ENCODE measurements around the gene GNAZ.
A peak's percentile ranks its signal among the peaks of the same experiment; 100 is the strongest.

Gene GNAZ

DNA sequence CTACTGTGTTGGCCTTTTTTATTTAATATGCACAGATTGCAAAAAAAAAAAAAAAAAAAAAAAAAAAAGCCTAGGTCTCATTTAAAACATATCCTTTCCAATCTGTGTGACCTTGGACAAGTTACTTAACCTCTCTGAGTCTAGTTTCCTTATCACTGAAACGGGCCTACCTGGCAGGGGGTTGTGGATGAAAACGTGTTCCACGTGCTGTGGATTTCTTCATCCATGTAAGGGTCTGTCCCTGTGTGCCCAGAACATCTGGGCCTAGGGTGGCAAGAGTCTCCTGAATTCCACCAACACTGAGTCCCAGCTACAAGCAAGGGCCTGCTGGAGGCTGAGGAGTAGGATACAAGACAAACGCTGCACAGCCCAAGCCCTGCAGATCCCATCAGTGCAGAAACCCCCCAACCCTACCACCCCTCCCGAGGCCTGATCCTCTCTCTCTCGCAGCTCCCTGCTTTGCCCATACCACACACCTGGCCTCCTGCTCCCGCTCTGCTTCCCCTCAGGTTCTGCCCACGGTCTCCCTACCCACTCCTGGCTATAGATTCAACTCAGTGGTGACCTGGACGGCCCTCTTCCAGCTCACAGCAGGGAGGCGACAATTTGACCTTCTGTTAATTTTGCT lies 4.7 kb upstream of the GNAZ start:
- no peak for DNase-seq

DNA sequence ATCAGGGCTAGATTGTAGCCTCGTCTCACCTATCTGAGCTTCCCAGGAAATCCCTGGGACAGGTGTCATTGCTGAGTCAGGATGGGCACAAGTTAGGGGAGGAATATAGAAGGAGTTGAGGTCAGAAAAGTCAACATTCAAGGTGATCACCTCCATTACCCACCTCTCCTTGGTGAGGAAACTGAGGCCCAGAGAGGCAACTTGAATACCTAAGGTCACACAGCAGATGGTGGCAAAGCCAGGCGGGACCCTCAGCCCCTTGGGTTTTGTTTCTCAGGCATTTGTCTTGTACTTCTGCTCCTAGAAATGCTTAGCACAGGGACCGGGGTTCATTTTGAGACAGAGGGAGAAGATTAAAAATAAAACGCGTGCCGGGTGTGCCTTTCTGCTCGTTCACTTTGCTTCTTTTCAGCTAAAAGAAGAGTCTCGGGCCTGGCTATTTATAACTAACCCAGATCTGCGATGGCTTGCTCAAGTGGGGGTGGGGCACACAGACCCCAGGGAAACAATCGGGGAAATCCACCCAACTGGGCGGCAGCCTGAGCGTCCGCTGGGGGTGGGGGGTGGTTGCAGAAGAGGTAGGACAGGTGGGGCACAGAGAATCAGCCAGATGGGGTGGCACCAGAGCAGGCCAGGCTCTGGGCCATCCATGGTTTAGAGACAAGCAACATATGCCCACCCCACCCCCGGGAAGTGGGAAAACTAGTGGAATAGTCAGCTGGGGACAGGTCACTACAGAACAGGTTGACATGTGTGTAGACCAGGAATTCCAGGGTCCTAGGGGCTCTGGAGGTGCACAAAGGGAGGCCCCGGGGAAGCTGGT lies 3.9 kb upstream of the GNAZ start:
- no peak for DNase-seq

DNA sequence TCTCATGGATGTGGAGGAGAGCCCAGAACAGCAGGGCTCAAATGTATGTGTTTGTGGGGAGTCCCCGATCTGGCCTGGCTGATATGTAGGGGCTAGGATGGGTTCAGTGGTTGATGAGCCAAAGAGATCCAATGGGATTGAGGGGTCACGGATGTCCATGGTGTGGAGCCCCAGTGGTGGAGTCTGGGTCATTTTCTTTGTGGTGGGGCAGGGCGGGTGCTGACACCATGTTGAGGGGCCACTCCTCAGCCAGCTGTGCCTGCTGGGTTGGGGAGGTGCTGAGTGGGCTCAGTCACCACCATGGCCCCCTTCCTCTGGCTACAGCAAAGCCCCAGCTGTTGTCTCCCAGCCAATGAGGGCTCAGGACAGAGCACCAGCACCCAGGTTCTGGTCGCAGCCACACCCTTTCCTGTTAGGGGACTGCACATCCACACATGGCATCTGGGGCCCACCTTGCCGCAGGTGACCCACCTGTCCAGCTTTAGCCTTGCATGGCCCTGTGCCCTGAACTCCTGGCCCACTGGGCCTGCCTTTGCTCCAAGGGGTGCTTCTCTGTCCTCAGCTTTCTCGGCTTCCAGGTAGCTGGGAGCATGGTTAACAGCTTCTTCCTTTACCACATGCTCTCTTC lies 3.2 kb upstream of the GNAZ start:
- DNase-seq: no peak

DNA sequence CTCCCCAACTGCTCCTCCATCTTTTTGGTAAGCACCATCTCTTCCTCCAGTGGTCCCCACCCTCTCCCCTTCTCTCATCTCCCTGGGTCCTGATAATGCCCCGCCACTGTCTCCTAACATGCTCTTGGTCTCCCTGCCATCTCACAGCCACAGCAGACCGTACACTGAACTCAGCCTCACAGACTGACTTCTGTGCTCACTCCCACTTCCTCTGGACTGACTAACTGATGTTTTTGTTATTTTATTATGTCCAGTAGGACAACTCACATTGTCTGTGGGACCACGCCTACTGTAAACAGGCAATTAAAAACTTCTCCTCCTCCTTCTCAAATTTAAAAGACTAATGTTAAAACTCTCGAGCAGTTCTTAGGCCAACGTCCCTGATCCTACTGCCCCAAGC lies 2.6 kb upstream of the GNAZ start:
- no peak for DNase-seq

DNA sequence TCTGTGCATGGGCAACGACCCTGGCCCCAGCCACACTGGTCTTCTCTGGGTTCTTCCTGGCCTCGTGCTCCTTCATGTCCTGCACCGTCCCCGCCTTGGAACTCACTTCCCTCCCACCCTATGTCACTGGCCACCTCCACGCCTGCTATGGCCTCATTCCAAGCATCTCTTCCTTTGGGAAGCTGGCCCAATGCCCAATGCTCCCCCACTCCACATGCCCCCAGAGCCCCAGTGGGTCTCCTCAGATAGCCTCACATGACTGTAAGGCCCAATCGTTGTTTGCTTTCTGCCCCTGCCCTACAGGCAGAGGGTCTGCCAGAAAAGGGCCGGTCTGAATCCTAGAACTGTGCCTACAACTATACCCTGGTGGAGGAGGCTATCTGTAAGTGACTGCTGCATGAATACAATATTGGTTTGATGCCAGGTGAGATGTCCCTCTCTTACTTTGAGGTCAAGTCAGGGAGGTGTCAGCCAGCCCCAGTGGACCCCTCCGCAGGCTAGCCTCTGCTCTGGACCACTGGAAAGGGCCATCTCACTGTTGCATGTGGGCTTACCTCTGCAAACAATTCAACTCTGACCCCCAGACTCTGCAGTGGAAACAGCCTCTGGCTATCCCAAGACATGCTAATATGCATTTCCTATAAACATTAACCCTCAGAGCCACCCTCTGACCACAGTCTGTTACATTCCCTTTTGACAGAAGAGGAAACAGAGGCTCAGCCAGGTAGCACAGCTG lies 2.1 kb upstream of the GNAZ start:
- DNase-seq: no peak

DNA sequence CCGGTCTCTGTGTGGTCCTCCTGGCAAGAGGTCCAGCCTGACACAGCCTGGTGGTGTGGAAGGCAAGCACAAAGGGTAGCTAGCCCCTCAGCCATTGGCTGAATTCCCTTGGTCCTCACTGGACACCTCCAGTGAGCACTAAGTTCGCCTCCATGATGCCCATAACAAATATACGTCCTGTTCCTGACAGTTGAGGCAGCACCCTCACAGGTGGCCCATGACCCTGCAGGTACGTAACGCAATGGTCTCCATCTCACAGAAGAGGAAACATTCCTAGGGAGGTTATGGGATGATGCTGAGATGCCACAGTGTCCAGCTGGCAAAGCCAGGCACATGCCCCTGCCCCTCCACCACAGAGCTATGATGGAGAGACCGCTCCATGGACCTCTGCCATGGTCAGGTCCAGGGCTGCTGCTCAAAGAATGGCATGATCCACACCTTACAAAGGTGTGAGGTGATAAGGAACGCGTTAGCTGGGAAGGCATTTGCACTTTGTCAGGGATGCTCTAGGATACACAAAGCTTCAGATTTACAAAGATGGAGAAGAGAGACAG lies 1.4 kb upstream of the GNAZ start:
- no peak for DNase-seq

DNA sequence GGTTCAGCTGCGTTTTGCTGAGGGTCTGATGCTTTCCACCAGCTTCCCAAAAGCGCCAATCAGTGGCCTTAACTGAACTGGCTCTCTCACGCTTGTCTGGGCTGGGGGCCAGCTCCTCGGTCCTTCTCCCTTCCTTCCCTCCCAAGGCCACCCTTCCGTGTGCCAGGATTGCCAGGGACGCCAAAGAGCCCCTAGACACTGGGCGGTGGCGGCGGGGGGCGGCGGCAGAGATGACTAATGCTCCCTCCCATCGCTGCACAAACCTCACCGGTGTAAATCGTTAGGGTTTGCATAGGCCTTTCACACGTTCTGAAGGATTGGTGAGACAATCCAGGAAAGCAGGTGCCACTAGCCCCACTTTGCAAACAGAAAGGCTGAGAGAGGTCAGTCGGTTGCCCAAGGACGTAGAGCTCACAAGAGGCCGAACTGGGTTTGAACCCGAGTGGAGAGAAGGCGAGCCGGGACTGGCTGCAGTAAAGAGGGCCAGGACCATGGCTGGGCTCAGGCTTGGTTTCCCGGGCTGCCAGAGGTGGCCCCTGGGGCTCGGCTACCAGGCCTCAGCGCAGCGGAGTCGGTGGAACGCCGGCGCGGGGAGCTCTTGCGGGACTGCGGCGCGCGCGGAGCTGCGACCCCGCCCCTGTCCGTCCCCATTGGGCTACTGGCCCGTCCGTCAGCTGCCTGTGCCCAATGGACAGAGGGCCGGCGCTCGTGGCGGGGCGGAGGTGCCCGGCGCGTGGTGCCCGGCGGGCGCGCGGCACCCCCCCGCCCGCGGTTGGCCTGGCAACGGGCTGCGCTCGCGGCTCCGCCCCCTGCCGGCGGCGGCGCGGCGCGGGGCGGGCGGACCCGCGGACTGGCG lies 589 bp upstream of the GNAZ start:
- DNase-seq: peak; percentile 84

DNA sequence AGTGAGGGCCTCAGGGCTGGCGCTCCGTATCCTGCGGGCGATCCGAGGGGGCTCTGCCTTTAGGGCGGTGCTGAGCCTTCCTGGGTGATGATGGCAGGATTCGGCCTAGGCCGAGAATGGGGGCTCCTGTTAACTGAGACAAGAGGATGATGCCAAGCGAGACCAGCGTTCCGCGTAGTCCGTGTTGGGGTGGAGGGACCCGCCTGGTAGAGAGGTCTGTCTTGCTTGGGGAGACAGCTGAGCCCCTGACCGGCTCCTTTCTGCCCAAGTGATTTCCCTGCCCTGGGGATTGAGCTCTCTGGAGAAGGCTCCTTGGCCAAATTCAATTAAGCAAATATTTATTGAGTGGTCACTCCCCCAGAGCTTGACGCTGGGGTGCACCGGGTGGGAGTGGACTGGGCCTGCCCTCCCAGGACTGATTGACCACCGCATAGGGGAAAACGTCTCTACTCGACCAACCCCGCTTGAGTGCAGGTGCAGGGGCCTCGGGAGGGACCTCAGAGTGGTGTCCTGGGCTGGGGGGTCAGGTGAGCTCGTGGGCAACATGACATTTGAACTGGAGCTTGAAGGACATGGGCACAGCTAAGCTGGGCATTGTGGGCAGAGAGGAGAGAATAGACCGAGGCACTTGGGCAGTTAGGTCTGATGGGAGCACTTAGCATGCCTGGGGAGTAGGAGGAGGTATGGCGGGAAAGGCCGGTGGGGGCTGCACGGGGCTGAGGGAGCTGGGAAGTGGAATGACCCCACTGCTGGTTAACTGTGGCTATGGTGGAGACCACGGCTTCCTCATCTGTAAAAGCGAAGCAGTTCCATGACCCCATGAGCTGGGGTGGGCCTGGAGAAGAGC lies 1.1 kb downstream of the GNAZ start:
- no peak for DNase-seq

DNA sequence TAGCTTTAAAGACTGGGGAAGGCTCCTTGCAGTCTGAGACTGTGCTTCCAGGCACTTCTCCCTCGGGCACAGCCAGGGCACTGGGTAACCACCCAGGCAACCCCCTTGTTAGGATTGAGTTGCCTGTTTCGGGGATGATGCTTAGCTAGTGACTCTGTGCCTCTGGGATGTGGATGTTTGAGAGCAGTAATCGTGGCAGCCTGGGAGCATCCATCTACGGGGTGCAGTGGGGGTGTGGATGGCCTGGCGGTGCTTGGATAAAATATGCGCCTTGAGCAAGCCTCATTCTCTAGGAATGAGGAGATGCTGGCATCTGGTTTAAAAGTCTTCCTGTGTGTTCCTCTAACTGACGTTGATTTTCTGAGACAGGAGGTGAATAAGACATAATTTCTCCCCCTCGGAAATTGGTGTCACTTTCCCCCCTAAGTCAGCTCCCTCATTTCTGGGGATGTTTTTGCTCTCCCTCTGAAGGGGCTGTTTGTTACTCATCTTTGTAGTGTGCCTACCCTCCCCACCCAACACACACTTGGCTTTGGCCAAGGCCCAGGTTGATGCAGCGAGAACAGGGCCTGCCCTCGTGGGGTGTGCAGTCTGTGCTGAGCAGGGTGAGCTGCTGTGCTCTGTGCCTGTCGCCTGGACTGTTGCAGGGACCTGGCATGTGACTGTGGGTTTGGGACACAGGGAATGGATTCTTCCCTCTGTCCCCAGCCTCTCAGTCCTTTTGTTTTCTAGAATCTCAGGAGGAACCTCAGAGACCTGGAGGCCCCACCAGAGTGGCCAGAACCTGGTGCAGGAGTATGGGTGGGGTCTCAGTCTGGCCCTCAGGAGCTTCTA lies 2.0 kb downstream of the GNAZ start:
- no peak for DNase-seq

DNA sequence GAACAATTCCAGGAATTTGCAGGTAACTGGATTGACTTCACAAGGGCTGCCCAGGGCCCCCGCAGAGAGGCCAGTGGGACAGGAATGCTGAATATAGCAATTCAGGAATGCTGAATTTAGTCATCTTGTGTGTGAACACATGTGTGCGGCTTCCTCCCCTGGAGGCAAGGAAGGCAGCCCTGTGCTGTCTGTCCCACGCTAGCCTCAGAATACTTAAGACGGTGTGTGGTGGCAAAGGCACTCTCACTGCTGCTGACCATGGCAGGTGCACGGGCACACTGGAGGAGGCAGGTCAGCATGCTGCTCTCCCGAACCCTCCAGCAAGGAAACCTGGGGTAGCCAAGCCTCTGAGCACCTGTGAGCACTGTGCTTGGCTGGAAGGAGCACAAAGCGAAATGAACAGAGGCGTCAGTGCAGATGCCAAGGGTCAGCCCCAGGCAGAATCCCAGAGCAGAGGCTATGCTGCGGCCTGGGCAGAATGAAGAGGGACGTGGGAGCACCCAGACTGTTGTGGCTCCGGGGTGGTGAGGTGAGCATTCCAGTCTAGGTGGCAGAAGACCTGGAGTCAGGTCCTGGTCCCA lies 2.7 kb downstream of the GNAZ start:
- no peak for DNase-seq

DNA sequence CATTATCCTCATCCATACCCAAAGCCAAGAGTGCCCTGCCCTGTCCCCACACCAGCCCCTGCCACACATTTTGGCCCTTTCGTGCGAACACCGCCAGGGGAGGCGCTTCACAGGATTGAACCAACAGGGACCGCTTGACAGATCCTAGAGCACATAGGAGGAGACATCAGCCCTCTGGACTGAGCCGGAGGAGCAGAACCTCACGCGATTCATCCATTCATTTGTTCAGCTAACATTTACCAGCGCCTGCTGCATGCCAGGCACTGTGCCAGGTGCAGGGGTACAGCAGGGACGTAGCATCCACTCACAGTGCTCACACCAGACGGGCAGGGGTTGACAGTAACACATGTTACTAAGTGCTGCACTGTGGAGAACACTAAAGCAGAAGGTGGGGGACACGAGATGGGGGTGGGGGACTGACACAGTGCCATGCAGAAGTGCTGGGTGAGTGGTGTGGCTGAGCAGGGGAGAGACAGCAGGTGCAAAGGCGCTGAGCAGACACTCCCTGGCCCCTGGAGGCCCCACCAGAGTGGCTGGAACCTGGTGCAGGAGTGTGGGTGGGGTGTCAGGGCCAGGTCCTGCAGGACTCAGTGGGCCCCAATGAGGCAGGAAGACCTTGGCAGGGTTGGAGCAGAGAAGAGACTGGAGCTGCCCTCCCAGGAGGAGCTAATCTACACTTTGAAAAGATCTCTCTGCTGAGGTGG lies 3.4 kb downstream of the GNAZ start:
- DNase-seq: no peak

DNA sequence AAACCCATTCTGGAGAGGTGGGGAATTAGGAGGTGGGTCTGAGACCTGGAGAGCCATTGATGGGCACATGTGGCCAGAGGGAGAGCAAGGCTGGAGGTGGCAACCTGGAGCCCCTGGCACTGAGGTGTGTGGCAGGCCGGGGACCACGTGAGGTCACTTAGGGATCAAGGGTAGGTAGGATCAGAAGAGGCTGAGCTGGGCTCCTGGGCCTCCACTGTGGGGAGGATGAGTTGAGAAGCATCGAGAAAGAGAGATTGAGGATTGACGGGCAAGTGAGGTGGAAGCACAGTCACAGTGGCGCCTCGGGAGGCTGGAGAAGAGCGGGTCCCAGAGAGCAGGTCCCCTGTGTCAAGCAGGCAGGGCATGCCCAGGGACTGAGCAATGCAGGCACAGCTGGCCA lies 4.1 kb downstream of the GNAZ start:
- DNase-seq: no peak

DNA sequence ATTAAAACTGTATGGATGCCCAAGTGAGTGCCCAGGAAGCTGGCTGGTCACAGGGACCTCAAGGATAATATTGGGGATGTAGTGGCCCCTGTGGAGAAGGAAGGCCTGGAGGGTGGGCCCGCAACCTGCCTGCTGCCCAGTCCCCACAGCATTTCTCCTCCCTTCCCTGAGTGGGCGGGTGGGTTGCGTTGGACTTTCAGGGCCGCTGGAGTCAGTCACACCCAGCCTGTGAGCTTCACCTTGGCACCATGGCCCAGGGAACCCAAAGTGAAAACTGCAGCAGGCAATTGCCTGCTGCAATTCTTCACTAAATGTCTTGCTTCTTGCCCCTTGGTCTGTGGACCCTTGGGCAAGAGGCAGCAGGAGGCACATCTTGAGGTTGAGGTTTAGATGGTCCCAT lies 4.7 kb downstream of the GNAZ start:
- no peak for DNase-seq

DNA sequence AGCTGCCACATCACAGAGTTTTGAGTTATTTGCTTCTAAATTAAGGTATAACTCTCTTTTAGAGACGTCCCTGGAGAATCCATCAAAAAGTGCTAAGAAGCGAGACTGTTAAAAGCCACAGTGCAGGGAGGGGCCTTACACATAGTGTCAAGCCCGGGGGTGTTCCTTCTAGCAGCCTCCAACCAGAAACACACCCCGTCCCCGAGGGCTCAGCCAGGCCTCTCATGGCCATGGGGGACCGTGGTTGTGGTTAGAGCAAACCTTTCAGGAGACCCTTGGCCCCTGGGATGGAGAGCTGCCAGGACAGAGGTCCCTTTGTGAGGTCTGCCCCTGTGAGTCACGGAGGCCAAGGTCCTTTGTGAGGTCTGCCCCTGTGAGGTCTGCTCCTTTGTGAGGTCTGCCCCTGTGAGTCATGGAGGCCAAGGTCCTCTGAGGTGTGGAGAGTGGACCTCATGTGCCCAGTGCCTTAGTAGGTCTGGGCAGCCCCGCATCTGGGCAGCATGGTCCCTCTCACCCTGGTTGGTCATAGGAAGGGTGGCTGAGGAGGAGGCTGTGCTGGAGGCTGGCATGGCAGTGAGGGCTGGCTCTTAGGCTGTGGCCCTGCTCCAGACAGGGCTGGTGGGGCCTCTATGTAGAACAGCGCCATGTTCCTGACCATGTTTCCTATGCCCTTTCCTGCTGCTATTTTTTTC lies 5.4 kb downstream of the GNAZ start:
- DNase-seq: no peak

DNA sequence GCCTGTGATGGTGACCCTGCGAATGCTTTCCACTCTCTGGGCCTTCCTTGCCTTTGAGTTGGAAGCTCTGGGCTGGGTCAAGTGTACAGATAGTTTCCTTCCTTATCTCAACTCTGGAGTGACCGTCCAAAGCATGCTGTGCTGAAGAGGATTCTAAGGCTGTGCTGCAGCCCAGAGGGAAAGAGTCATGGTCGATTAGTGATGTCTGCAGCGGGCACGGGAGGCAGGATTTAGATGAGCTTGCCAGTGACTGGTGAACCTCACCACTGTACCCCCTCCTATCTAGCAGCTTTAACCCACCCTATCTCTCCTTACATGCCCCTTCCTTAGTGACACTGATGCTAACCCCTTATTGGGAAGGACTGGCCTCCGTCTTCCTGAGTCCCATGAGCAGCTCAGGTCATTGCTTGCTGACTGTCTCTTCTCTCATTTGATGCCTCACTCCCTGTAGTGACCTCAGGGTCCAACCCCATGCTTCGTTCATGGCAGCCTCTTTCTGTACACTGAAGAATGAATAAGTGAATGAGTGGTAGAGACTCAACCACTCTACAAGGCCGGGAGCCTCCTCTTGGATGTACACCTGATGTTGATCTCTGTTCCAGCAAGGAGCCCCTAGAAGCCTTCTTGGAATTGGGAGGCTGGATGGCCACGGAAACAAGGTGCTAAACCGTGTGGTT lies 6.7 kb downstream of the GNAZ start:
- no peak for DNase-seq

DNA sequence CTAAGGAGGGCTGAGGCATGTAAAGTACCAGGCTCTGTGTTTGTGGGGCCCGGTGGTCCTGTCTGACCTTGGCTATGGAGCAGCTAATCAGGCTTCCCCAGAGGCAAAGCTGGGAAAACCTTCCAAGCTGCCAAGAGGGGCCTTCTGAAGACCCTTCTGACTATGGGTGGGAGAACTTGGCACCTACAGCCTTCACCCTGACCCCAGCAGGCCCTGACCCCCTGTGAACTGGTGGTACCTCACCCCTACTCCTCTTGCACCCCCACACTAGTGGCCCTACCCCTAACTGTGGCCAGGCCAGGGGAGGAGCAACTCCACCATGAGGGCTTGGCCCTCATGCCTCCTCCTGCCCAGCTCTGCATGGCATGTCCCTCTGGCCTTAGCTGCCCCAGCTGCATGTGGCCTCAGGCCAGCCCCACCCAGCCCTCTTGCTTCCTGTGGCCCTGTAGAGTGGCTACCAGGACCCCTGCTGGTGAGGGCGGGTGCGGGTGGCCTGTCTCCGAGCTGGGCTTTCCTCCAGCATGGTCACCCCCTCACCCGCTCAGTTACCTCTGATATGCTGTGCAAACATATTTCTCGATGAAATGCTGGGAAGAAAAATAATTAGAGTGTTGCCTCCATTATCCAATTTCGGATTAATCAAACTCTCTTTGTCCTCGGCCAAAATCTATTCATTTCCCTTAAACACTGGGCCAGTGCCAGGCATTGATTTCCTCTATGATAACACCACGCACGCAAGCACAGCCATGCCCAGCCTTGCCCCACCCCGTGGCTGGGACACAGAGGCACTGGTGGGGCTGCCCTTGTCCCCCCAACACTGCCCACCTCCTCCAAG lies 7.5 kb downstream of the GNAZ start:
- DNase-seq: no peak

DNA sequence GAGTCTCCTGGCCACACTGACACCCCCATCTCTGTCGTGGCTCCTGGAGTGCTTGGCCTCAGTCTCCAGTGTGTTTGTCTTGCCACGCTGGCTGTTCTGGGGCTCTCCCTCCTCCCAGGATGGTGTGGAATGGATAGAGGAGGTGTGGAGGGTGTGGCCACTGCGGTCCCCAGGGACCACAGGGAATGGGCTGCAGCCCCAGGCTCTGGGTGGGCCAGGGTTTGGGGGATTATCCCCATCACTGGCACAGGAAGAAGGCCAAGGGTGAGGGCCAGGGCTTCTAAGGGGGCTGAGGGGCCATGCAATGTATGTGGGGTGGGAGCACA lies 8.1 kb downstream of the GNAZ start:
- no peak for DNase-seq

Data from stimulated activated CD4-positive, alpha-beta T cell treated with anti-CD3 and anti-CD28 coated beads, Interleukin-1b, Interleukin-23, amount 100 ng/mL, for 48 hours (primary cell).